Fibroblast of lung (primary cell): ENCODE results near the gene PDLIM7. TPM values are rescaled to one million over a fixed set of nuclear protein-coding genes. Genes with fewer than 3 reads are reported as not detected.

ENCODE experiments used
- DNase-seq, 2 donors: peaks; one replicate each; pipeline versions ENCODE4 v3.0.0 to v3.0.0-alpha.2; 2010; ENCODE audit warnings: low read depth in 2 of 2
- H2AFZ ChIP-seq: 2 replicates; pipeline ENCODE4 v1.5.1; 2012; ENCODE audit warnings: low read length, control low read depth, inconsistent platforms
- H3K27ac ChIP-seq: 2 replicates; pipeline ENCODE4 v1.5.1; 2011; ENCODE audit warnings: low read length, control low read depth; ENCODE audit not compliant: insufficient read depth
- H3K27me3 ChIP-seq: 2 replicates; pipeline ENCODE4 v1.5.1; 2011; ENCODE audit warnings: mild to moderate bottlenecking, low read length; ENCODE audit not compliant: control insufficient read depth, insufficient read depth
- H3K36me3 ChIP-seq: 2 replicates; pipeline ENCODE4 v1.5.1; 2011; ENCODE audit warnings: low read length; ENCODE audit not compliant: control insufficient read depth, insufficient read depth
- H3K4me1 ChIP-seq: 2 replicates; pipeline ENCODE4 v1.5.1; 2011; ENCODE audit warnings: low read length; ENCODE audit not compliant: control insufficient read depth, insufficient read depth; ENCODE audit errors: extremely low read depth
- H3K4me2 ChIP-seq: 2 replicates; pipeline ENCODE4 v1.5.1; 2011; ENCODE audit warnings: low read length, control low read depth; ENCODE audit not compliant: insufficient read depth; ENCODE audit errors: extremely low read depth
- H3K4me3 ChIP-seq, 4 experiments: fragments of 200-600 bp in 1 of 4; sonication (generic) in 1 of 4; replicated peaks in 1 of 4; 2 replicates each; pipeline ENCODE4 v1.5.1; 2011 to 2016; ENCODE audit warnings: low read length in 4 of 4, low read depth in 3 of 4, mild to moderate bottlenecking in 3 of 4, control low read depth in 2 of 4, inconsistent platforms in 1 of 4, mixed read lengths in 1 of 4; ENCODE audit not compliant: insufficient read depth in 1 of 4; ENCODE audit errors: control extremely low read depth in 1 of 4
- H3K79me2 ChIP-seq: 2 replicates; pipeline ENCODE4 v1.5.1; 2012; ENCODE audit warnings: mild to moderate bottlenecking, low read length, inconsistent platforms; ENCODE audit not compliant: control insufficient read depth, insufficient read depth
- H3K9ac ChIP-seq: 2 replicates; pipeline ENCODE4 v1.5.1; 2011; ENCODE audit warnings: mild to moderate bottlenecking, low read length, control low read depth; ENCODE audit not compliant: insufficient read depth
- H3K9me3 ChIP-seq: 2 replicates; pipeline ENCODE4 v1.5.1; 2012; ENCODE audit warnings: low read depth, low read length; ENCODE audit not compliant: control insufficient read depth, insufficient read depth
- H4K20me1 ChIP-seq: 2 replicates; pipeline ENCODE4 v1.5.1; 2011; ENCODE audit warnings: low read length; ENCODE audit not compliant: control insufficient read depth, insufficient read depth; ENCODE audit errors: extremely low read depth
- EZH2 ChIP-seq: IDR thresholded peaks from 2 replicates; pipeline ENCODE4 v1.5.1; 2012; ENCODE audit warnings: low read length, control low read depth, mild to moderate bottlenecking; ENCODE audit errors: missing control alignments
- polyA plus RNA-seq, 2 donors: library from polyadenylated mRNA; depleted of rRNA in 1 of 2; stranded (reverse) in 1 of 2; unstranded in 1 of 2; fragments of >200 nt; gene quantifications; 2 replicates each; pipeline ENCODE4 v1.2.1, GENCODE V29; 2011 to 2012; ENCODE audit warnings: missing spikeins in 1 of 2
- total RNA-seq: library from RNA; depleted of rRNA; stranded (reverse); fragments of >200 nt; gene quantifications from 2 replicates; pipeline ENCODE4 v1.2.1, GENCODE V29; 2014
- TF ChIP-seq, protein P1 (sequence below), 2 donors: IDR thresholded peaks in 1 of 2; conservative IDR thresholded peaks in 1 of 2; 1 replicate in 1 of 2; 2 replicates in 1 of 2; pipeline ENCODE4 v1.5.1; 2011 to 2012; ENCODE audit warnings: low read length in 2 of 2, control low read depth in 1 of 2, inconsistent platforms in 1 of 2, low read depth in 1 of 2, mild to moderate bottlenecking in 1 of 2

Gene PDLIM7
- total and polyA plus RNA-seq, 2 donors (not counting 1 experiment from before 2014, with no cell fraction given), result 65.2 to 245 TPM

GRCh38 chr5:177508221-177508611 lies 10.8 kb upstream of the PDLIM7 start:
- Histone ChIP-seq H3K4me3 (no peak overlapping the region), H3K9ac (no peak overlapping the region), H3K27ac (no peak overlapping the region), H3K27me3 (no peaks in the 10 kb centered on the region), H3K4me2 (no peak overlapping the region), H3K36me3 (peaks cover 27% of the 10 kb centered on the region), H2AFZ (no peak overlapping the region), H3K4me1 (no peaks in the 10 kb centered on the region), H3K79me2 (no peaks in the 10 kb centered on the region), H3K9me3 (no peaks in the 10 kb centered on the region), H4K20me1 (no peaks in the 10 kb centered on the region)
- TF ChIP-seq, protein P1, sequence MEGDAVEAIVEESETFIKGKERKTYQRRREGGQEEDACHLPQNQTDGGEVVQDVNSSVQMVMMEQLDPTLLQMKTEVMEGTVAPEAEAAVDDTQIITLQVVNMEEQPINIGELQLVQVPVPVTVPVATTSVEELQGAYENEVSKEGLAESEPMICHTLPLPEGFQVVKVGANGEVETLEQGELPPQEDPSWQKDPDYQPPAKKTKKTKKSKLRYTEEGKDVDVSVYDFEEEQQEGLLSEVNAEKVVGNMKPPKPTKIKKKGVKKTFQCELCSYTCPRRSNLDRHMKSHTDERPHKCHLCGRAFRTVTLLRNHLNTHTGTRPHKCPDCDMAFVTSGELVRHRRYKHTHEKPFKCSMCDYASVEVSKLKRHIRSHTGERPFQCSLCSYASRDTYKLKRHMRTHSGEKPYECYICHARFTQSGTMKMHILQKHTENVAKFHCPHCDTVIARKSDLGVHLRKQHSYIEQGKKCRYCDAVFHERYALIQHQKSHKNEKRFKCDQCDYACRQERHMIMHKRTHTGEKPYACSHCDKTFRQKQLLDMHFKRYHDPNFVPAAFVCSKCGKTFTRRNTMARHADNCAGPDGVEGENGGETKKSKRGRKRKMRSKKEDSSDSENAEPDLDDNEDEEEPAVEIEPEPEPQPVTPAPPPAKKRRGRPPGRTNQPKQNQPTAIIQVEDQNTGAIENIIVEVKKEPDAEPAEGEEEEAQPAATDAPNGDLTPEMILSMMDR (conservative IDR thresholded peaks at IDR 0.05 in 1 of 2, IDR thresholded peaks at IDR 0.05 in 1 of 2; ENCODE audit: low read depth in 1 of 2, low read length in 2 of 2), result no peak
- TF ChIP-seq EZH2, result no peak
- DNase-seq, result no peak

GRCh38 chr5:177507596-177508220 lies 10.3 kb upstream of the PDLIM7 start:
- no peaks in the 10 kb centered on the region for H4K20me1 ChIP-seq
- no peak overlapping the region for H3K4me2 ChIP-seq
- no peaks in the 10 kb centered on the region for H3K79me2 ChIP-seq
- no peak overlapping the region for H3K27ac ChIP-seq
- H3K4me3 ChIP-seq, result no peak overlapping the region
- no peak overlapping the region for H2AFZ ChIP-seq
- DNase-seq, result no peak
- H3K36me3 ChIP-seq, result peaks cover 22% of the 10 kb centered on the region
- no peaks in the 10 kb centered on the region for H3K27me3 ChIP-seq
- TF ChIP-seq, protein P1 (conservative IDR thresholded peaks at IDR 0.05 in 1 of 2, IDR thresholded peaks at IDR 0.05 in 1 of 2; ENCODE audit: low read depth in 1 of 2, low read length in 2 of 2), result no peak
- no peak for TF ChIP-seq EZH2
- H3K9ac ChIP-seq, result no peak overlapping the region
- no peaks in the 10 kb centered on the region for H3K4me1 ChIP-seq
- no peaks in the 10 kb centered on the region for H3K9me3 ChIP-seq

GRCh38 chr5:177507165-177507564 lies 9.8 kb upstream of the PDLIM7 start:
- H3K27ac ChIP-seq, result no peak overlapping the region
- no peak overlapping the region for H3K9ac ChIP-seq
- H3K4me2 ChIP-seq, result no peak overlapping the region
- no peak overlapping the region for H3K4me3 ChIP-seq
- H3K9me3 ChIP-seq, result no peaks in the 10 kb centered on the region
- no peaks in the 10 kb centered on the region for H4K20me1 ChIP-seq
- H3K79me2 ChIP-seq, result no peaks in the 10 kb centered on the region
- no peak overlapping the region for H2AFZ ChIP-seq
- H3K36me3 ChIP-seq, result peaks cover 18% of the 10 kb centered on the region
- no peaks in the 10 kb centered on the region for H3K4me1 ChIP-seq
- no peaks in the 10 kb centered on the region for H3K27me3 ChIP-seq
- TF ChIP-seq, protein P1 (conservative IDR thresholded peaks at IDR 0.05 in 1 of 2, IDR thresholded peaks at IDR 0.05 in 1 of 2; ENCODE audit: low read depth in 1 of 2, low read length in 2 of 2), result peak; percentile 5 to 29
- TF ChIP-seq EZH2, result no peak
- no peak for DNase-seq
